ENCODE data around the gene CACNA2D2. TPM values are rescaled to one million over a fixed set of nuclear protein-coding genes. Genes with fewer than 3 reads are reported as not detected.

CACNA2D2 gene
- total RNA-seq, 1 donor from 2014 or later = 2.6 TPM

DNA sequence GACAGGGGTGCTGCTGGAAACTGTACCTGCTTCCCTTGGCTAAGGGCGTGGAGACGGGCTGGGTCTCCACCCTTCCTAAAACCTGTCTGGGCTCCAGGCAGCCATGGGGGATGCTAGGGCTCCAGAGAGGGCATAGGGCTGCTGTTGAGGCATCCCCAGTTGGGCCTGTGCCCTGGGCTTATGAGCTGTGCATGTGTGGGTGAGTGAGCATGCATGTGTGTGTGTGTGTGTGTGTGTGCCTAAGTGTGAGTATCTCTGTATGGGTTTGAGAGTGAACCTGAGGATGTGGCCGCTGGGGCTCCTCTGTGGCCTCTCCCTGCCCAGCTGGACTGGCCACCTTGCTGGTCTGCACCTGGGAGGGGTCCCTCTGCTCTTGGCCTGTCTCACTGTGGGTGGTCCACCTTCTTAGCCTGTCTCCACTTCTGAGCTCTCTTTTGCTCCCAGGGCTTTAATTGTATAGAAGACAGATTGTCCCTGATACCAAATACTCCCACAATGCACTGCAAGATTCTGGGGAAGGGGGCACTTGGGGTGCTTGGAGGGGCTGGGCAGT, 132.2 kb downstream of the CACNA2D2 start:
- no peak for DNase-seq (ENCODE audit: low spot score)

DNA sequence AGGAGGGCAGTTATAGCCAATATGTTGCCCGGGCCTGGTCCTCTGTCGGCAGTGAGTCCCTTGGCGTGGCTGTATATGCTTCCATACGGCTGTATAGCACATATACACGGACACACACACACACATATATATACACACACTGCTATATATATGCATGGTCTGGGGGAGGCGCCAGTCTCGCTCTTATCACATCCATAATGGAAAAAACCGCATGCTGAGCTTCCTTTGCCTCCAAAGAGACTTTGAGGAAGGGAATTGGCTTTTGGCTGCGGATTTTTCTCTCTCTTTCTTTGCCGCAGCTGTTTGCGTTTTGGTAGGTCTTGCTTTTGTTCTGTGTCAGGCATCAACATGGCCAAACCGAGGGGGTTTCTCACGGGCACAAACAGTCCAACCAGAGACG, 132.8 kb downstream of the CACNA2D2 start:
- no peak for DNase-seq (ENCODE audit: low spot score)

DNA sequence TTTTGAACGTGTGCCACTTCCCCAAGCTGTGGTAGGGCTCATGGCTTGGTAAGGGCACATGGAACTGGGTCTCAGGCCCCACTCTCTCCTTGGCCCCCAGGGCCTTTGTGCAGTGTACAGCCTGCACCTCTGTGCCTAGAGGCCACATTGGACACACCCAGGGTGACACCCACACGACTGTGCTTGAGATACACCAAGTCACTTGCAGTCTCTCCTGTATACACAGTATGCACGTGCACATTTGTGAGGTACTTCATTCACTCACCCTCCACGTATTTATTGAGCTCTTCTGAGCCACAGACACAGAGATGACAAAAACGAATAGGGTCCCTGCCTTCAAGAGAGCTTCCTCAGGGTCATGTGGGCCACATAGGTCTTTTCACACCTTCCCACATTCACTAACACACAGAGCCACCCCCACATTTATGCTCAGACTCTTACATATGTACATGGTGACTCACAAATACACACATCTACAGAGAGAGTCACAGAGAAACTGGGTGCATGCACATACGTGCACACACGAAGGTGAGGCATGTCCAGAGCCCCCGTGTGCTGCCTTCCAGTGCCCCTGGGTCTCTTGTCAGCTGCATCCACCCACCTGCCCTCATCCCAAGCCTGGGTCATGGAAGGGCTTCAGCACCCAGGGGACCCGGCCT, 134.3 kb downstream of the CACNA2D2 start:
- no peak for DNase-seq (ENCODE audit: low spot score)

DNA sequence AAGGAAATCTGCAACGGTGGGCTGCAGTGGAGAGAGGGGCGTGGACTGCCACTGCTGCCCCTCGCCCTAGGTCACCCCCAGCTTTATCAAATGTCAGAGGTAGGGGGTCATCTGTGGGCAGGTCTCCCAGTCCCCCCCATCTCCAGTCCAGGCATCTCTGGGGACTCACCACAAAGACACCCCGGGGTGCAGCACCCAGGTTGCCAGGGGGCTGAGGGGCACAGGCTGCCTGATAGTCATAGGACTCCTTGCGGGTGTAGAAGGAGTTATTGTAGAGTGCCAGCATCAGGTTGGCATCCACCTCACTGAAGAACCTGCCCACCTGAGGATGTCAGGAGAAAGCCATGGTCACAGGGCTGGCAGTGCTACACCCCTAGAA, 137.6 kb downstream of the CACNA2D2 start:
- no peak for DNase-seq (ENCODE audit: low spot score)

GRCh38 chr3:50365080-50365841, 138.2 kb downstream of the CACNA2D2 start:
- peak; percentile 92 for DNase-seq (ENCODE audit: low spot score)

DNA sequence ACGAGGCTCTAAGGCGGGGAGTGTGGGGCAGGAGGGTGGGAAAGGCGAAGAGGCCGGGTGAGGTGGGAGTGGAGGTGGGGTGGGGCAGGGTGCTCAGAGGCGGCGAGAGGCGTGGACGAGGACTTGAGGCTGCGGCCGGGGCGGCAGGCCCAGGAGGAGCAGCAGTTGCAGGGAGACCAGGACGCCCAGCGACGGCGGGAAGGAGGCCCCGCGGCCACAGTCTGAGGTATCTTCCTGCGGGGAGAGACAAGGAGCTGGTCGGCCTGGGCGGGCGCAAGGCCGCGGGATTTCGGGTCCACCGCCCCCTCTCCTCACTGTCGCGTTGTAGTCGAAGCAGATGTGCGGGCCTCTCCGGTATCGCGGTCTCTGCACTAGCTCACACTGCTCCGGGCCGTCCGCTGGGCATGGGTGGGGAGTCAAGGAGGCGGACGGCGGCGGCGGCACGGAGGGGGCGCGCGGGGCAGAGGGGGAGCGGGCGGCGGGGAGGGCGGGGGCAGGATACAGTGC, 138.8 kb downstream of the CACNA2D2 start:
- DNase-seq (ENCODE audit: low spot score) = no peak

- no peak for DNase-seq (ENCODE audit: low spot score)
These were observed 143.7 kb downstream of the CACNA2D2 start for GRCh38 chr3:50359760-50360110.

DNA sequence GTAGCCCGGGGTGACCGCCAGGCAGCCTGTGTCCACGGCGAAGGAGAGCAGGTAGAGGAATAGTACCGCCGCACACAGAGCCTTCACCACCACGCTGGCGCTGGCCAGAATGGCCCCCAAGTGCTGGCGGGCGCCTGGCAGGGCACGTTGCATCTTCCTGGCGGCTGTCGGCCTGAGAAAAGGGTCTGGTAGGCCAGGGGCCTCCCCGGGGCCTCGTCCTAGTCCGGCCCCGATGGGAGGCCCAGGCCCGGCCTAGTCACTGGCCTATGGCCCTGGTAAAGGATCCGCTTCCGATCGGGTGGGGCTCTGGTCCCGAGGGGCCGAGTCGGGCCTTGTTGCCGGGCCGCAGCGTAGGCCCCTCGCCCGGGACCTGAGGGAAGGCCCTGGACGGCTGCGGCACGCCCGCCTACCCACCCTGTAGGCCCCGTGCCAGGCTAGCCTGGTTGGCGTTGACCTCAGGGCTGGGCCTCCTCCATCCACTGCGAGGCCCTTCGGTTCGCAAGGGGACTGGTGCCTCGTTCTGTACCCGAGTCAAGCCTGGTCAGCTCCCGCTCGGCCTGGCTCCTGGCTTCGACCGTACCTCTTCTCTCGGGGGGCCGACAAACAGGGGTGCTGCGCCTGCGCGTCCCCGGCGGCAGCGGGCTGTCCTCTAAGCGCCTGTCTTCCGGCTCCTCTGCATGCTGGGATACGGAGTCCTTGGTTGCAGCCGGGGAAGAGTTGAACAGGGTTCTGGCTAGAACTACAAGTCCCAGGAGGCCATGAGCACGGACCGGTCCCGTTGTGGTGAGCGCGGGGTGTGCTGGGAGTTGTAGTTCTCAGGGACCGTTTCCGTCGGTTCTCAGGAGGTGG, 144.3 kb downstream of the CACNA2D2 start, which contains the start of gene TMEM115:
TMEM115 (minus strand) TSS at position 611 of the 849 bp plus-strand sequence; CDS start at position 153, 458 bp downstream.
- peak; percentile 97 for DNase-seq (ENCODE audit: low spot score)

GRCh38 chr3:50358355-50358910, 145.0 kb downstream of the CACNA2D2 start:
- no peak for DNase-seq (ENCODE audit: low spot score)

- no peak for DNase-seq (ENCODE audit: low spot score)
These were observed 146.0 kb downstream of the CACNA2D2 start for GRCh38 chr3:50357481-50357880.

DNA sequence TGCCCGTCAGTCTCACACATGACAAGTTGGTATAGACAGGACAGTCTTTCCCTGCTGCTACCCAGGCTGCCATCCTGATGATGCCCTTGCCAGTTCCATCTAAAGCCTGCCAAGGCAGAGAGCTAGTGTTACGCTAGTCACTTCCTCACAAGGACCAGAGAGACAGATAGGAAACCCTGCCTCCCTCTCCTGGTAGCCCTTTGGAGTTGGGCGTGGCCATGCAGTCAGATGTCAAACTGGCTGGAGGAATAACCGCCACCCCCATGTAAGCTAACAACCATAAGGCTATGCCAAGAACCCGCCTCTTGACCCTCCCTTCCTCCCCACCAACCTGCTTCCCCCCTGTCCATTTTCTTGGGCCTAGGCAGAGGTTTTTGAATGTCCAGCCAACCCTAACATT, 146.9 kb downstream of the CACNA2D2 start:
- DNase-seq (ENCODE audit: low spot score) = no peak

DNA sequence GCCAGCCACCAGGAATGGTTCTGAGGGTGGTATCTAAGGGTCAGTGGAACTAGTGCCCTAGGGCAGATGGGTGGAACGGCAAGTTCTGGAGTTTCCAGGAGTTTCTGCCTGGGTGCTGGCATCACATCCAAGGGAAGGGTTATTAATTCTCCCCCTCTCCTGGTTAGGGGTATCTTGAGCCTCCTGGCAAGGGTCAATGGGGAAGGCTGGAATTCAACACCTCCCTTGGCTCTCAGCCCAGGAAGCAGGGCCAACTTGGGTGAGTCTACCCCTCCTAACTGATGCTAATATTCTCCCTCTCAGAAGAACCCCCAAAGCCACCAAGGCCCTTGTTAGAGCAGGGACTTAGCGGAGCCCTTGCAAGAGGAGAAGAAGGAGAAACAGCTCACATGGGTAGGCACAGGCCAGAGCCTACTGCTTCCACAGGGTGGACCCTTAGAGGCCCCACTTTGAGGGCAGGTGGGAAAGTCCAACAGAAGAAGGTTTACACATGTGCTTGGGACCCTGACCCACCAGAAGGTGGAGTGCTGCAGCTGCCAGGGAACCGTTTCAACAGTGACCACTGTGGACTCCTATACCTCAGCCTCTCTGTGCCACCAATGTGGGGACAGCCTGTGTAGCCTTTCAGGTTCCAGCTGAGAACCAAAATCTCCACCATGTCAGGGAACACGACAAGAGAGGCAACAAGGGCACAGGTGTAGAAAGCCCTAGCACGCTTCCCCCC, 147.4 kb downstream of the CACNA2D2 start:
- no peak for DNase-seq (ENCODE audit: low spot score)

GRCh38 chr3:50354850-50355249, 148.6 kb downstream of the CACNA2D2 start:
- DNase-seq (ENCODE audit: low spot score) = no peak

DNA sequence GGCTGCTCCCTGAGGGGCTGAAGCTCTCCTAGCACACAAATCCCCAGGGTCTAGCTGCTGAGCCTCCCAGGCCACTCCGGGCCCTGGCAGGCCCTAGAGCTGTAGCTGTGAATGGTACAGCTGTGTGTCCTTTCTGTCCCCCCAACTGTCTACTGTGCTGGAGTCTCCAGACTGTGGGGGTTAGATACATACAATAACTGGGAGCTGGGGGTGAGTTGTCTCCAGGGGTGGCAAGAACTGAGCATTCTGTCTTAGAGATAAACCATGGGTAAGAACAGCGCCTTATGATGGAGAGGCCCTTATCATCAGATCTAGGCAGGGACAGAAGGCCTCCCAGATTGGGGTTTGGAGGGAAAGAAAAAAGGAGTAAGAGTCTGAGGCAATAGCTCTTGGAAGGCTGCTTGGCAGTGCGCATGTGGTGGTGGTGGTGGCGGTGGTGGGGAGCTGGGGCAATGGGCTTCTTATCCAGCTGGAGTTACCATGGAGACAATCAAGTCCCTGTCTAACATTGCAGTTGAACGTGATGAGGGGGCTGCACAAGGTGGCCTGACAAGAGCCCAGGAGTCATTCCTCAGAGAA, 149.2 kb downstream of the CACNA2D2 start:
- DNase-seq (ENCODE audit: low spot score) = no peak

DNA sequence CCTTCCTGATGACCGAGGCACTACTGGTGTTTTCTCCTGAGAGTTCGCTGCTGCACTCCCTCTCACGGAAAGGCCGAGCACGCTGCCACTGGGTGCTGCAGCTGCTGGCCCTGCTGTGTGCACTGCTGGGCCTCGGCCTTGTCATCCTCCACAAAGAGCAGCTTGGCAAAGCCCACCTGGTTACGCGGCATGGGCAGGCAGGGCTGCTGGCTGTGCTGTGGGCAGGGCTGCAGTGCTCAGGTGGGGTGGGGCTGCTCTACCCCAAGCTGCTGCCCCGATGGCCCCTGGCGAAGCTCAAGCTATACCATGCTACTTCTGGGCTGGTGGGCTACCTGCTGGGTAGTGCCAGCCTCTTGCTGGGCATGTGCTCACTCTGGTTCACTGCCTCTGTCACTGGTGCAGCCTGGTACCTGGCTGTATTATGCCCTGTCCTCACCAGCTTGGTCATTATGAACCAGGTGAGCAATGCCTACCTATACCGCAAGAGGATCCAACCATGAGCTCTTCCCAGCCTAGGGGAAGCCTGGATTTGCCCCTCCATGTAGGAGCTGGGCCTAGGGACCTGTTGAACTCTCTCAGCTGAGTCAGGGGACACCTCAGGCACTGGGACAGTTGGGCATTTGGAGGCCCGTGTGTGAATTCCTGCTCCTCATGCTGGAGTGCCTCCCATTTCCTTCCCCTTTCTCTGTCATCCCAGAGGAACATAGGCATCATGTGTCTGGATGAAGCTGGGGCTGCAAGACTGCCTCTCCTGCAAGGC, 150.0 kb downstream of the CACNA2D2 start:
- DNase-seq (ENCODE audit: low spot score) = no peak

- DNase-seq (ENCODE audit: low spot score) = no peak
These were observed 150.7 kb downstream of the CACNA2D2 start for GRCh38 chr3:50352781-50353180.

DNA sequence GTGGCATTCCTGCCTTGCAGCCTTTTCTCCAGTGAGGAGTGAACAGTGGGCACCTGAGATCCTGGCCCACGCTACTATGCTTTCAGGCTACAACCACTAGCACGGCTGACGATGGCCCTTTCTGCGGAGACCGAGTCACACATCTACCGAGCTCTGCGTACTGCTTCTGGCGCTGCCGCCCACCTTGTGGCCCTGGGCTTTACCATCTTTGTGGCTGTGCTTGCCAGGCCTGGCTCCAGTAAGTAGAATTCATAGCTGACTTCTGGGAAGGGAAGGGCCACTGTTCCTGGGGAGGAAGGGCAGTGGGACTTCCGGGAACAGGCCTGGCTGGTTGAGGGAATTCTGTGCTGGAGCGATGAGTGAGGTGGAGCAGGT, 152.1 kb downstream of the CACNA2D2 start:
- no peak for DNase-seq (ENCODE audit: low spot score)

DNA sequence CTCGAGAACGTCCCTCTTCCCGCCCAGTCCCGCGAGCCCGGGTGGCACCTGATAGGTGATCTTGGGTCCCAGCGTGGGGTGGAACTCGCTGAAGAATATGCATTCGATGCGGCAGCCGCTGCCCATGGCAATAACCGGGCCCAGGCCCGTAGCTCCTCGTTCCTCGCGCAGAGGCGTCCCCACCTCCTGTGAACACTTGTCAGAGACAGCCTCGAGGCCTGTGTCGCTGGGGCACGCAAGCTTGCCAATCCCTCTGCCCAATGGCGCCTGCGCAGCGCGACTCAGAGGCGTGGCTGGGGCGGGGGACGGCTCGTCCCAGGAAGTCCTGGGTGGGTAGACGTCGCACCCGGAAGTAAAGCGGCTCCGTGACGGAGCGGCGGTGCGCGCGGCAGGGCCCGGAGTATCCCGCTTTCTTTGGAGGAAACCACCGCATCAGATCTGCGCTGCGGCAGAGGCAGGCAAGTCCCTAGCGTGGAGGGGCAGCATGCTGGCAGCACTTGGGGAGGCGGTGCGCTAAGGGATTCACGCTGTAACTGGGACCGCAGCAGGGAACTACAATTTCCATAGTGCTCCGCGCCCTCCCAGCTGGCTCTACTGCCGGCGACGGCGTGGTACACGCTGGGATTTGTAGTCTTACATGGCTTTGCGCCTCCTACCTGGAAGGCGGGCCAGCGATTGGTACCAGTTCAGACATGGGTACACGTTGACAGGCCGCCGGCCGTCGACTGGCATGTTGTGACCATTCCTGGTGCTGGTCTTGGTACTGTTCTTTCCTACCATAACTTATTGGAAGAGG, 152.7 kb downstream of the CACNA2D2 start, which contains the start of the genes CYB561D2 and NPRL2:
CYB561D2 (plus strand) TSS at position 336 of the 796 bp plus-strand sequence. CDS start 572 bp downstream, outside the sequence.
NPRL2 (minus strand) TSS at position 249 of the 796 bp plus-strand sequence; CDS start at position 126, 123 bp downstream.
- DNase-seq (ENCODE audit: low spot score) = peak; percentile 97

DNA sequence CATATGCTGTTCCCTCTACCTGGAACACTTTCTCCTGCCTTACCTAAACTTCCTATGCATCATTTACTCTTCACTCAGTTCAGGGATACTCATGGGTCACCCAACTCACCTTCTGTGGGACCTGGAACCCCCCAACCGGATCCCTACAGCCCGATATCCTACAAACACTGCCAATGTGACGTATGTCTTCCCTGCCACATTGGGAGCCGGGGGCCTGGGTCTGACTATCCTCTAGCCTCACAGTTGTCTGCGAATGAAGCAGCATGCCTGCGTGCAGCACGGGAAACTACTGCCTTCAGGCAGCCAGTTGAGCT, 153.3 kb downstream of the CACNA2D2 start:
- no peak for DNase-seq (ENCODE audit: low spot score)

Data from ureter (tissue), 1 donor.